Memory B cell (primary cell): ENCODE measurements around the gene DEDD.

Experiments used
- ATAC-seq: fragments of 150-1000 bp; cut with Tn5 transposase; 2 replicates; pipeline ENCODE4 v1.10.0; 2021; ENCODE audit warnings: low read depth, mild to moderate bottlenecking, moderate library complexity
- DNase-seq, 2 donors: peaks; one replicate each; pipeline ENCODE4 v3.0.0; 2022; ENCODE audit warnings: low spot score in 2 of 2
- H3K27ac Mint-ChIP-seq: one replicate; pipeline ENCODE4 v1.8.0; 2022; ENCODE audit warnings: mild to moderate bottlenecking, moderate library complexity, mixed read lengths
- H3K27me3 Mint-ChIP-seq: one replicate; pipeline ENCODE4 v1.8.0; 2022; ENCODE audit warnings: mixed read lengths
- H3K36me3 Mint-ChIP-seq: one replicate; pipeline ENCODE4 v1.8.0; 2022; ENCODE audit warnings: mild to moderate bottlenecking, mixed read lengths
- H3K4me1 Mint-ChIP-seq: one replicate; pipeline ENCODE4 v1.8.0; 2022; ENCODE audit warnings: mixed read lengths
- H3K4me3 Mint-ChIP-seq: one replicate; pipeline ENCODE4 v1.8.0; 2022; ENCODE audit warnings: mild to moderate bottlenecking, moderate library complexity, mixed read lengths
- H3K9me3 Mint-ChIP-seq: one replicate; pipeline ENCODE4 v1.8.0; 2022; ENCODE audit warnings: mixed read lengths

DEDD gene

GRCh38 chr1:161171191-161171590, 38.7 kb upstream of the DEDD start:
- Mint-ChIP-seq H3K36me3 (peaks cover 35% of the 10 kb centered on the region), H3K27me3 (no peaks in the 10 kb centered on the region), H3K9me3 (no peaks in the 10 kb centered on the region), H3K4me3 (no peak overlapping the region), H3K4me1 (peaks cover 30% of the 10 kb centered on the region), H3K27ac (no peak overlapping the region)
- no peak for ATAC-seq
- DNase-seq, result no peak

GRCh38 chr1:161168906-161169305, 36.4 kb upstream of the DEDD start:
- ATAC-seq (no peak), DNase-seq (no peak)
- Mint-ChIP-seq H3K36me3 (peaks cover 24% of the 10 kb centered on the region), H3K4me1 (peaks cover 18% of the 10 kb centered on the region), H3K27ac (no peak overlapping the region), H3K9me3 (no peaks in the 10 kb centered on the region), H3K27me3 (no peaks in the 10 kb centered on the region), H3K4me3 (no peak overlapping the region)

- DNase-seq (no peak), ATAC-seq (no peak)
- H3K4me3 Mint-ChIP-seq, result peak overlapping the region; percentile 84
- peak overlapping the region; percentile 96 for H3K27ac Mint-ChIP-seq
- H3K9me3 Mint-ChIP-seq, result no peaks in the 10 kb centered on the region
- no peaks in the 10 kb centered on the region for H3K27me3 Mint-ChIP-seq
- peaks cover 26% of the 10 kb centered on the region for H3K4me1 Mint-ChIP-seq
- peaks cover 19% of the 10 kb centered on the region for H3K36me3 Mint-ChIP-seq
Measured at GRCh38 chr1:161166669-161167548, 34.4 kb upstream of the DEDD start.

GRCh38 chr1:161165742-161166668, 33.5 kb upstream of the DEDD start, which contains the start of gene PPOX:
TSS of gene PPOX (plus strand) at chr1:161166426. CDS start at chr1:161166848, 422 bp downstream.
- peak; percentile 88 for ATAC-seq

GRCh38 chr1:161164901-161165610, 32.6 kb upstream of the DEDD start:
- peaks cover 19% of the 10 kb centered on the region for H3K36me3 Mint-ChIP-seq
- H3K27me3 Mint-ChIP-seq, result no peaks in the 10 kb centered on the region
- ATAC-seq, result no peak
- H3K27ac Mint-ChIP-seq, result peak overlapping the region; percentile 96
- H3K4me1 Mint-ChIP-seq, result peaks cover 38% of the 10 kb centered on the region
- H3K9me3 Mint-ChIP-seq, result no peaks in the 10 kb centered on the region
- no peak for DNase-seq
- peak overlapping the region; percentile 54 for H3K4me3 Mint-ChIP-seq

More at GRCh38 chr1:161165742-161166668, 33.5 kb upstream of the DEDD start, which contains the start of gene PPOX:
- Mint-ChIP-seq H3K4me1 (peaks cover 35% of the 10 kb centered on the region), H3K36me3 (peaks cover 19% of the 10 kb centered on the region), H3K4me3 (peak within 1 kb of the TSS; percentile 84), H3K27ac (peak within 1 kb of the TSS; percentile 96), H3K27me3 (no peaks in the 10 kb centered on the region), H3K9me3 (no peaks in the 10 kb centered on the region)
- DNase-seq, result peak; percentile 82 to 90

- no peak for DNase-seq
- ATAC-seq, result no peak
- Mint-ChIP-seq H3K27ac (peak overlapping the region; percentile 96), H3K9me3 (no peaks in the 10 kb centered on the region), H3K27me3 (no peaks in the 10 kb centered on the region), H3K4me1 (peaks cover 47% of the 10 kb centered on the region), H3K4me3 (no peak overlapping the region), H3K36me3 (peaks cover 14% of the 10 kb centered on the region)
Measured at GRCh38 chr1:161163793-161164192, 31.3 kb upstream of the DEDD start.

- ATAC-seq (no peak), DNase-seq (no peak)
- H3K4me1 Mint-ChIP-seq, result peaks cover 49% of the 10 kb centered on the region
- no peak overlapping the region for H3K4me3 Mint-ChIP-seq
- no peaks in the 10 kb centered on the region for H3K27me3 Mint-ChIP-seq
- H3K36me3 Mint-ChIP-seq, result peaks cover 20% of the 10 kb centered on the region
- no peaks in the 10 kb centered on the region for H3K9me3 Mint-ChIP-seq
- peak overlapping the region; percentile 96 for H3K27ac Mint-ChIP-seq
Measured at GRCh38 chr1:161162806-161163205, 30.3 kb upstream of the DEDD start.

- no peak for ATAC-seq
- no peak for DNase-seq
- no peaks in the 10 kb centered on the region for H3K9me3 Mint-ChIP-seq
- H3K27me3 Mint-ChIP-seq, result no peaks in the 10 kb centered on the region
- H3K27ac Mint-ChIP-seq, result peak overlapping the region; percentile 32
- no peak overlapping the region for H3K4me3 Mint-ChIP-seq
- peaks cover 22% of the 10 kb centered on the region for H3K36me3 Mint-ChIP-seq
- peaks cover 46% of the 10 kb centered on the region for H3K4me1 Mint-ChIP-seq
Measured at GRCh38 chr1:161162052-161162451, 29.6 kb upstream of the DEDD start.

- Mint-ChIP-seq H3K9me3 (no peaks in the 10 kb centered on the region), H3K4me1 (peaks cover 43% of the 10 kb centered on the region), H3K4me3 (no peak overlapping the region), H3K36me3 (peaks cover 25% of the 10 kb centered on the region), H3K27me3 (no peaks in the 10 kb centered on the region), H3K27ac (peak overlapping the region; percentile 32)
- DNase-seq (no peak), ATAC-seq (no peak)
Measured at GRCh38 chr1:161161652-161162051, 29.2 kb upstream of the DEDD start.

GRCh38 chr1:161160671-161161145, 28.2 kb upstream of the DEDD start:
- Mint-ChIP-seq H3K4me1 (peaks cover 43% of the 10 kb centered on the region), H3K4me3 (peak overlapping the region; percentile 38), H3K27me3 (no peaks in the 10 kb centered on the region), H3K36me3 (peaks cover 25% of the 10 kb centered on the region), H3K9me3 (no peaks in the 10 kb centered on the region), H3K27ac (no peak overlapping the region)
- ATAC-seq, result no peak
- DNase-seq, result no peak

- H3K27me3 Mint-ChIP-seq, result no peaks in the 10 kb centered on the region
- DNase-seq (no peak), ATAC-seq (no peak)
- H3K27ac Mint-ChIP-seq, result peak overlapping the region; percentile 94
- no peaks in the 10 kb centered on the region for H3K9me3 Mint-ChIP-seq
- peak overlapping the region; percentile 90 for H3K4me3 Mint-ChIP-seq
- peaks cover 25% of the 10 kb centered on the region for H3K36me3 Mint-ChIP-seq
- peaks cover 45% of the 10 kb centered on the region for H3K4me1 Mint-ChIP-seq
Measured at GRCh38 chr1:161159913-161160243, 27.4 kb upstream of the DEDD start.

- H3K4me1 Mint-ChIP-seq, result peaks cover 46% of the 10 kb centered on the region
- peaks cover 25% of the 10 kb centered on the region for H3K36me3 Mint-ChIP-seq
- peak within 1 kb of the TSS; percentile 94 for H3K27ac Mint-ChIP-seq
- H3K4me3 Mint-ChIP-seq, result peak within 1 kb of the TSS; percentile 90
- H3K9me3 Mint-ChIP-seq, result no peaks in the 10 kb centered on the region
- H3K27me3 Mint-ChIP-seq, result no peaks in the 10 kb centered on the region
- ATAC-seq (peak; percentile 96), DNase-seq (peak; percentile 91 to 92)
Measured at GRCh38 chr1:161159087-161159912, 26.8 kb upstream of the DEDD start, which contains the start of gene USP21. TSS of gene USP21 (plus strand) at chr1:161159500. CDS start at chr1:161160641, 1,141 bp downstream.
